ENCODE data around the gene CEP128. TPM values are rescaled to one million over a fixed set of nuclear protein-coding genes. Genes with fewer than 3 reads are reported as not detected.

CEP128 gene
- total and polyA plus RNA-seq, 2 experiments from 2014 or later = 2.4 to 5.2 TPM

DNA sequence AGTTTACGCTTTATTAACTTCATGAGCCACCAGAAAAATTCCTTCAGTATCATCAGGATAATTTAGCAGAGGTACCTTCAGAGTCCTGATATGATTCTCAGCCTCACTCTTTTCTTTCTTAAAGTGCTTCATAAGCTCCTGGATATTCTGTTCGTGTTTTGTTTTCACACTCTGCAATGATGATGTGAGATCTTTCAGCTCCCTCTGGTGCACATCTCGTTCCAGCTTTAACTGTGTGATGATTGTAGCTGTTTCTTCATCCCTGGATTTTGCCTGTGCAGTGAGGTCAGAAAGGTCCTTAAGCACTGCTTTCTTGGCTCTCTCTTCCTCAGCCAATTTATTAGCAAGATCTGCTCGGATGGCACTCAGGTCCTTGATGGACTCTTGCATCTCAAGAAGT, 156.7 kb downstream of the CEP128 start:
- H2AFZ ChIP-seq = peak overlapping the region; percentile 33; the same call in 1 of the 2 replicates
- H3F3A ChIP-seq (ENCODE audit: insufficient read depth) = no peaks in the 10 kb centered on the region
- WGBS, 2 experiments (ENCODE audit: low coverage in 1 of 2, low lambda C conversion rate in 2 of 2, missing lambda C conversion rate in 2 of 2) = 44 to 52% methylated on average over 4 of the region's 4 CpGs
- in situ Hi-C loops (cut with MboI) = no loop called here
- no peak overlapping the region for H3K4me2 ChIP-seq (ENCODE audit: unreplicated experiment)
- H3K27me3 ChIP-seq (replicated peaks; ENCODE audit: insufficient read depth) = no peaks in the 10 kb centered on the region
- no peak overlapping the region for H3K27ac ChIP-seq
- DNase-seq = peak; percentile 41
- no peak overlapping the region for H3K4me3 ChIP-seq
- no peaks in the 10 kb centered on the region for H3K9me3 ChIP-seq (ENCODE audit: low read depth)
- H4K20me1 ChIP-seq (ENCODE audit: insufficient read depth) = no peaks in the 10 kb centered on the region
- no peaks in the 10 kb centered on the region; the same call in 1 of the 2 replicates for H3K9me2 ChIP-seq (ENCODE audit: insufficient read depth)
- no peaks in the 10 kb centered on the region for H3K36me3 ChIP-seq (ENCODE audit: low read depth)
- H3K79me2 ChIP-seq (ENCODE audit: insufficient read depth) = no peaks in the 10 kb centered on the region
- TF ChIP-seq EZH2 (IDR thresholded peaks at IDR 0.05; ENCODE audit: insufficient read depth, poor library complexity, severe bottlenecking) = no peak
- no peak for TF ChIP-seq EZH2phosphoT487 (IDR thresholded peaks at IDR 0.05; ENCODE audit: insufficient read depth, low read depth)
- no peaks in the 10 kb centered on the region for H3K4me1 ChIP-seq (ENCODE audit: insufficient read depth)
- no peak overlapping the region for H3K9ac ChIP-seq

DNA sequence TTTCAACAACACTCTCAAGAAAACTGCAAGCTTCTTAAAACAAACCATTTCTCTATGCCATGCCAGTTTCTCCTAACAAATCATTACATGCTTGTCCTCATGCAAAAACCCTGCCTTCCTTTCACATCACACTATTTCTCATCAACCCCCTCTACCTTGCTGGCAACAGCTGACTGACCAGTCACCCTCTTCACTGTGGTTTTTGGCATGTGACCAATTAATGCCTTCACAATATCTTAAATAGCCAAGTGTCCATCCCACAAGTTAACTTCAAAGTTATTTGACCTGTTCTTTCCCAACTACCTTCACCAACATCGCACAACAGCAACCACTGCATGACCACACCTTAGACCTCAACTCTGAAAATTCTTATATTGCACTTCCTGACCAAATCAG, 159.6 kb downstream of the CEP128 start:
- Histone ChIP-seq H3K4me3 (no peak overlapping the region), H3K4me1 (ENCODE audit: insufficient read depth) (no peaks in the 10 kb centered on the region), H3K9ac (no peak overlapping the region), H3K4me2 (ENCODE audit: unreplicated experiment) (no peak overlapping the region), H3F3A (ENCODE audit: insufficient read depth) (no peaks in the 10 kb centered on the region), H3K27me3 (replicated peaks; ENCODE audit: insufficient read depth) (no peaks in the 10 kb centered on the region), H3K36me3 (ENCODE audit: low read depth) (no peaks in the 10 kb centered on the region), H3K27ac (no peak overlapping the region), H2AFZ (no peak overlapping the region), H3K79me2 (ENCODE audit: insufficient read depth) (no peaks in the 10 kb centered on the region), H4K20me1 (ENCODE audit: insufficient read depth) (no peaks in the 10 kb centered on the region), H3K9me3 (ENCODE audit: low read depth) (no peaks in the 10 kb centered on the region), H3K9me2 (ENCODE audit: insufficient read depth) (no peaks in the 10 kb centered on the region; the same call in 1 of the 2 replicates)
- TF ChIP-seq EZH2phosphoT487 (IDR thresholded peaks at IDR 0.05; ENCODE audit: insufficient read depth, low read depth) = no peak
- TF ChIP-seq EZH2 (IDR thresholded peaks at IDR 0.05; ENCODE audit: insufficient read depth, poor library complexity, severe bottlenecking) = no peak
- in situ Hi-C loops (cut with MboI) = no loop called here
- no peak for DNase-seq
- WGBS, 2 experiments (ENCODE audit: low coverage in 1 of 2, low lambda C conversion rate in 2 of 2, missing lambda C conversion rate in 2 of 2) = 96 to 100% methylated on average over 1 of the region's 1 CpG

DNA sequence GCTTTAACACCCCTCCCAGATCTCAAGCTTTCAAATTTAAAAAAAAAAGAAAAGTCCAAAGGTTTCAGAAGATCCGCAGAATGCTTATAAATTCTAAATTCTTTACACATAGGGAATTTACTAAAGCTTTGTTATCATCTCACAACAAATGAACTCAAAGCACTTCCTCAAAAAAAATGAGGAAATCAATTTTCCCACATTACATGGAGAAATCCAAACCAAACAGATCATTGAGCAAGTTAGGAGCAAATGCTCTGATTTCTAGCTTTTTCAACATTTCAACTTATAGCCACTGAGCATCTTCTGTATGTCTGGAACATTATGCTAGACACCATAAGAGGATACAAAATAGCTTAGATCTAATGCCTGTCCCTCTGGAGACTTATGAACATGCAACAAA, 161.0 kb downstream of the CEP128 start:
- no peak overlapping the region for H3K9ac ChIP-seq
- H3K4me2 ChIP-seq (ENCODE audit: unreplicated experiment) = no peak overlapping the region
- in situ Hi-C loops (cut with MboI) = no loop called here
- no peak overlapping the region for H3K4me3 ChIP-seq
- 92 to 100% methylated on average over 1 of the region's 1 CpG for WGBS, 2 experiments (ENCODE audit: low coverage in 1 of 2, low lambda C conversion rate in 2 of 2, missing lambda C conversion rate in 2 of 2)
- no peaks in the 10 kb centered on the region for H4K20me1 ChIP-seq (ENCODE audit: insufficient read depth)
- no peak for DNase-seq
- H3F3A ChIP-seq (ENCODE audit: insufficient read depth) = no peaks in the 10 kb centered on the region
- TF ChIP-seq EZH2 (IDR thresholded peaks at IDR 0.05; ENCODE audit: insufficient read depth, poor library complexity, severe bottlenecking) (no peak), EZH2phosphoT487 (IDR thresholded peaks at IDR 0.05; ENCODE audit: insufficient read depth, low read depth) (no peak)
- H3K9me2 ChIP-seq (ENCODE audit: insufficient read depth) = no peaks in the 10 kb centered on the region; the same call in 1 of the 2 replicates
- no peaks in the 10 kb centered on the region for H3K79me2 ChIP-seq (ENCODE audit: insufficient read depth)
- no peak overlapping the region for H3K27ac ChIP-seq
- H3K36me3 ChIP-seq (ENCODE audit: low read depth) = no peaks in the 10 kb centered on the region
- no peak overlapping the region for H2AFZ ChIP-seq
- no peaks in the 10 kb centered on the region for H3K9me3 ChIP-seq (ENCODE audit: low read depth)
- H3K4me1 ChIP-seq (ENCODE audit: insufficient read depth) = no peaks in the 10 kb centered on the region
- H3K27me3 ChIP-seq (replicated peaks; ENCODE audit: insufficient read depth) = no peaks in the 10 kb centered on the region

DNA sequence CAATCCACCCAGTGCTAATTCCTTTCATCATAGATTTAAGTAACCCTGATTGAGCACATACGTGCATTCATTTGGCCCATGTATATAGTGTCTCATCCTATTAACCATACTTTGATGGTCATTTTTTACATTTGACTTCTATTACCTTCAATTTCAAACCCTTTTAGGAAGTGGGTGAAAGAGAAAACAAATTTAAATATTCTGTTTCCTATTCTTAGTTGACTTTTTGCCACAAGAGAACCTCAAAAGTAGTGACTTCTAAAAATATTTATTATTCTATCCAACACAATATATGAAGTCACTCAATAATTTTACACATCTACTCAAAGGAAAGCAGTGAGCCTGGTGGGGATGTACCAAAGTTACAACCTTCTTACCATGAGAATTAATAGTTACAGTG, 164.9 kb downstream of the CEP128 start:
- Histone ChIP-seq H3K9me3 (ENCODE audit: low read depth) (no peaks in the 10 kb centered on the region), H3K9me2 (ENCODE audit: insufficient read depth) (no peaks in the 10 kb centered on the region; the same call in 1 of the 2 replicates), H3K4me1 (ENCODE audit: insufficient read depth) (no peaks in the 10 kb centered on the region), H3K36me3 (ENCODE audit: low read depth) (no peaks in the 10 kb centered on the region), H3F3A (ENCODE audit: insufficient read depth) (no peaks in the 10 kb centered on the region), H3K79me2 (ENCODE audit: insufficient read depth) (no peaks in the 10 kb centered on the region), H3K27me3 (replicated peaks; ENCODE audit: insufficient read depth) (no peaks in the 10 kb centered on the region), H3K4me3 (no peak overlapping the region), H3K4me2 (ENCODE audit: unreplicated experiment) (no peak overlapping the region), H4K20me1 (ENCODE audit: insufficient read depth) (no peaks in the 10 kb centered on the region), H3K9ac (no peak overlapping the region), H3K27ac (no peak overlapping the region), H2AFZ (no peak overlapping the region)
- TF ChIP-seq EZH2 (IDR thresholded peaks at IDR 0.05; ENCODE audit: insufficient read depth, poor library complexity, severe bottlenecking) (no peak), EZH2phosphoT487 (IDR thresholded peaks at IDR 0.05; ENCODE audit: insufficient read depth, low read depth) (no peak)
- WGBS, 2 experiments (ENCODE audit: low coverage in 1 of 2, low lambda C conversion rate in 2 of 2, missing lambda C conversion rate in 2 of 2) = 97 to 100% methylated on average over 1 of the region's 1 CpG
- in situ Hi-C loops (cut with MboI) = no loop called here
- no peak for DNase-seq

DNA sequence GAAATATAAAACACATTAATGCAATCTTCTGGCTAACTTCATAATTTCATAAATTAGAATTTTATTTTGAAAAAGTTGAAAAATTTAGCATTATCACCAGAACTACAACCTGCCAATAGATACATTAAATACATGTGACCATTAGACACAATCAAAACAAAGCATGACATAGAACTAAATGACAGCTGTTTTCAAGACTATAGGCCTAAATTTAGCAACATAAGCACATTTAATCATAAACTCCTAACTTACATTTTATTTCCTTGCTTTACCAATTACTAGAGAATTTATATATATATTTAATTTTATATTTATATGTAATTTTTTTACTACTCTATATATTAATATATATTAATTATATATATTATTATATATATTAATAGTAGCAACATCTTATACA, 165.4 kb downstream of the CEP128 start:
- in situ Hi-C loops (cut with MboI) = no loop called here
- Histone ChIP-seq H3K9ac (no peak overlapping the region), H2AFZ (no peak overlapping the region), H3K4me1 (ENCODE audit: insufficient read depth) (no peaks in the 10 kb centered on the region), H3F3A (ENCODE audit: insufficient read depth) (0 out of 2 replicates have a peak, but pooled peaks cover 3% of the 10 kb centered on the region), H3K27ac (no peak overlapping the region), H3K9me2 (ENCODE audit: insufficient read depth) (no peaks in the 10 kb centered on the region; the same call in 1 of the 2 replicates), H4K20me1 (ENCODE audit: insufficient read depth) (no peaks in the 10 kb centered on the region), H3K27me3 (replicated peaks; ENCODE audit: insufficient read depth) (no peaks in the 10 kb centered on the region), H3K4me3 (no peak overlapping the region), H3K79me2 (ENCODE audit: insufficient read depth) (no peaks in the 10 kb centered on the region), H3K4me2 (ENCODE audit: unreplicated experiment) (no peak overlapping the region), H3K36me3 (ENCODE audit: low read depth) (no peaks in the 10 kb centered on the region), H3K9me3 (ENCODE audit: low read depth) (no peaks in the 10 kb centered on the region)
- DNase-seq = no peak
- TF ChIP-seq EZH2phosphoT487 (IDR thresholded peaks at IDR 0.05; ENCODE audit: insufficient read depth, low read depth) (no peak), EZH2 (IDR thresholded peaks at IDR 0.05; ENCODE audit: insufficient read depth, poor library complexity, severe bottlenecking) (no peak)
